ENCODE results near the gene SNTN.

The SNTN gene

DNA sequence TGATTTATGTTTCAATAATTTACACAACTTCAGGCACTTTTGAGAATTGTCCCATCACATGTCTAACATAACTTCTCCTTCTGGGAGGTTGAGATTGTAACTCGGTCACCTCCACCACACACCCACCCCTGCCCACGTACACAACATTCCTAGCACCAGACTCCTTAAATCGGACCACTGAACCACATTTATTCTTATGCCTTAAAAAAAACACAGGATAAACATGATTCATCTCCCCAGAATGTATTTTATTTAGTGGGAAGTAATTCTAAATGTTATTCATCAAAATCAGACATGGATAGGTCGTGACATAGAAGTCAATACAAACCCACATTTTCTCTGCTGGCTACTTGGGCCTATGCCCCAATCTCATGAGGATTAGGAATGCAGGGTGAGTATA lies 3.0 kb downstream of the SNTN start:
- H3K27ac Mint-ChIP-seq, result no peak overlapping the region
- no peaks in the 10 kb centered on the region for H3K9me3 Mint-ChIP-seq
- no peak overlapping the region for H3K4me3 Mint-ChIP-seq
- H3K4me1 Mint-ChIP-seq, result no peaks in the 10 kb centered on the region
- no peaks in the 10 kb centered on the region for H3K27me3 Mint-ChIP-seq
- H3K36me3 Mint-ChIP-seq, result no peaks in the 10 kb centered on the region

GRCh38 chr3:63656786-63657185 lies 4.3 kb downstream of the SNTN start:
- Mint-ChIP-seq H3K4me3 (no peak overlapping the region), H3K27me3 (no peaks in the 10 kb centered on the region), H3K9me3 (no peaks in the 10 kb centered on the region), H3K27ac (no peak overlapping the region), H3K36me3 (no peaks in the 10 kb centered on the region), H3K4me1 (no peaks in the 10 kb centered on the region)

- no peak overlapping the region for H3K27ac Mint-ChIP-seq
- no peaks in the 10 kb centered on the region for H3K27me3 Mint-ChIP-seq
- H3K9me3 Mint-ChIP-seq, result no peaks in the 10 kb centered on the region
- no peaks in the 10 kb centered on the region for H3K4me1 Mint-ChIP-seq
- no peaks in the 10 kb centered on the region for H3K36me3 Mint-ChIP-seq
- H3K4me3 Mint-ChIP-seq, result no peak overlapping the region
These were observed 8.8 kb downstream of the SNTN start for GRCh38 chr3:63661242-63661641.

- H3K4me3 Mint-ChIP-seq, result no peak overlapping the region
- no peak overlapping the region for H3K27ac Mint-ChIP-seq
- H3K36me3 Mint-ChIP-seq, result no peaks in the 10 kb centered on the region
- H3K27me3 Mint-ChIP-seq, result no peaks in the 10 kb centered on the region
- no peaks in the 10 kb centered on the region for H3K4me1 Mint-ChIP-seq
- no peaks in the 10 kb centered on the region for H3K9me3 Mint-ChIP-seq
These were observed 9.5 kb downstream of the SNTN start for GRCh38 chr3:63662011-63662410.

DNA sequence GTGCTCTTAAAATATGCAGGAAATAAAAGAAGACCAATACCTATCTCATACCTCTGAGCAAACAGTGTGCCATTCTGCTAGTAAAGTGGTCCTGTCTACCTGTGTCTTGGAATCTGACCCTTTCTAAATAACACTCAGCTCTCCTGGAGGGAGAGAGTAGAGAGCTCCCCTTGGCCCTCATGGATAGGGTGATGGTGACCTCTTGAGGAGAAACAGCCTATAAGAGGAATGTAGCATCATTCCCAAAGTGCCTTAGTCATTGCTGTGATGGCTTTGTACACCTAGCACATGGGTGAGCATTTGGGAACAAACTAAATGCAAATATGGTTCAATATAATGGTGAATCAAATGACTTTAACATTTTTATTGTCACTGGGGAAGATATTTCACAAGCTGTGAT lies 10.0 kb downstream of the SNTN start:
- Mint-ChIP-seq H3K36me3 (no peaks in the 10 kb centered on the region), H3K27me3 (no peaks in the 10 kb centered on the region), H3K9me3 (no peaks in the 10 kb centered on the region), H3K4me1 (no peaks in the 10 kb centered on the region), H3K27ac (no peak overlapping the region), H3K4me3 (no peak overlapping the region)

GRCh38 chr3:63670544-63670943 lies 18.1 kb downstream of the SNTN start:
- Mint-ChIP-seq H3K36me3 (no peaks in the 10 kb centered on the region), H3K27me3 (peaks cover 3% of the 10 kb centered on the region), H3K4me1 (no peaks in the 10 kb centered on the region), H3K9me3 (no peaks in the 10 kb centered on the region), H3K27ac (no peak overlapping the region), H3K4me3 (no peak overlapping the region)

DNA sequence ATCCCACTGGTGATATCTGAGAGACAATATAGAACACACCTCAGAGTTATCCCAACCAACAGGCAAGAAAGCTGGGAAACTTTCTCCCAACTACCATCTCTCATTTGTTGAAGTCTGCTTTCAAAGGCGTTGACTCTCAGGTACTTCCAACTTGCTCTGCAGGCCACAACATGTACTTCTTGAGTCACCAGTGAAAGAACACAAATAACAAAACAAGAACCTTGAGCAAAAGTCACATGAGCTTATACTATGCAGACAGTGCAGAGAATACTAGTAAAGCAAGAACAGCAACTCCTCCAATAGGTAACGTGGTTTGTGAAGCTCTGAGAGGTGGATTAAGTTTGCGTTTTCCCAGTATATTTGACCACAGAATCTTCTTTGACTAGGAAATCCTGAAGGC lies 20.6 kb downstream of the SNTN start:
- Mint-ChIP-seq H3K9me3 (no peaks in the 10 kb centered on the region), H3K27me3 (peaks cover 3% of the 10 kb centered on the region), H3K36me3 (no peaks in the 10 kb centered on the region), H3K4me3 (no peak overlapping the region), H3K4me1 (no peaks in the 10 kb centered on the region), H3K27ac (no peak overlapping the region)

GRCh38 chr3:63674586-63674985 lies 22.1 kb downstream of the SNTN start:
- peaks cover 3% of the 10 kb centered on the region for H3K27me3 Mint-ChIP-seq
- no peaks in the 10 kb centered on the region for H3K9me3 Mint-ChIP-seq
- H3K4me3 Mint-ChIP-seq, result no peak overlapping the region
- H3K4me1 Mint-ChIP-seq, result no peaks in the 10 kb centered on the region
- no peak overlapping the region for H3K27ac Mint-ChIP-seq
- H3K36me3 Mint-ChIP-seq, result no peaks in the 10 kb centered on the region

DNA sequence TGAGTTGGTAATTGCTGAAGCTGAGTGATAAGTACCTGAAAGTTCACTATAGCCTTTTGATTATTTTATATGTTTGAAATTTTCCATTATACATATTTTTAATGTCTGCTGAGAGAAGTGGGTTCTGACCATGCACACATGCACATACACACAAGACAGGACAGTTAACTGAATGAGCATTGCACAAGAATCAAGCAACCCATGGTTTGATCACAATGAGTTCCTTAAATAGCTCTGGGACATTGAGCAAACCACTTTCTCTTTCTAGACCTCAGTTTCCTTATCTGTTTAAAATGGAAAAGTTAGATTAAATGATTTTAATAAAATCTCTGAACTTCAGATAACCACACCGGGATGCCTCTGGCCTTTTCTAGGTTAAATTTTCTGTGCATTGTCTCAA lies 26.7 kb downstream of the SNTN start:
- H3K4me1 Mint-ChIP-seq, result no peaks in the 10 kb centered on the region
- H3K9me3 Mint-ChIP-seq, result no peaks in the 10 kb centered on the region
- H3K27me3 Mint-ChIP-seq, result peaks cover 2% of the 10 kb centered on the region
- no peak overlapping the region for H3K27ac Mint-ChIP-seq
- no peak overlapping the region for H3K4me3 Mint-ChIP-seq
- no peaks in the 10 kb centered on the region for H3K36me3 Mint-ChIP-seq

DNA sequence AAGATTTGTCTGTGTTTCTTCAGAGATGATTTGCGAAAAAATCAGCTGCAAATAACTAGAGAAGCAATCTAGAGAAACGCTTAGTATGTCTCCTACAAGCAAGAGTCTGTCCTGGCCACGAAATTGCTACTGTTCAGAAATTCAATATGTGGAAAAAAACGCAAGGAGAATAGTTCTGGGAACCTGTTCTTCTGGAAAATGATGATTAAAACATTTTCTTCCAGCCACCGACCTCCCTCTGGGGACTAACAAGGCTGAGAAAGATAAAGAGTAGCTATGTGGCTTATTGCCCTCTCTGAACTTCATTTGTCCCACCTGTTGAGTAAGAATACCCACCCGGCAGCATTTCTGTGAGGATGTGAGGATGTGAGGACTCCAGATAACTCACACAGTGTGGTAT lies 31.6 kb downstream of the SNTN start:
- H3K36me3 Mint-ChIP-seq, result no peaks in the 10 kb centered on the region
- peaks cover 9% of the 10 kb centered on the region for H3K27me3 Mint-ChIP-seq
- no peaks in the 10 kb centered on the region for H3K4me1 Mint-ChIP-seq
- no peak overlapping the region for H3K27ac Mint-ChIP-seq
- H3K4me3 Mint-ChIP-seq, result no peak overlapping the region
- no peaks in the 10 kb centered on the region for H3K9me3 Mint-ChIP-seq

DNA sequence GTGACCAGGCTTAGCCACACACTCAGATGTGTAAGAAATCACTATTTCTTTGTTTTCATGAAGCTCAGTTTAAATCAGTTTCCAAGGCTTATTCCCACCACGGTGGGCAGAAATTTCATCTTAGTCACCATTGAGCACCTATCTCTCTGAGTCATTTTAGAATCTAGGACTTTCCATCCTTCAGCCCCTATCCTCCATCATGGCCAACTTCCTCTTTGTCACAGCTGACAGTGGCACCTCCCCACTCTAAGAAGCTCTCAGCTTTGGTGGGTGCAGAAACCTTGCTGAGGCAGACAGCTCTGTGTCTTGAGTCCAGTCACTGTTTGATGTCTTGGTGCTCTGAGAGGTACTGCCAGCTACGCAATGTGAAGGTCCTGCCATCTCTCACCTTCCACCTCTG lies 32.9 kb downstream of the SNTN start:
- Mint-ChIP-seq H3K36me3 (no peaks in the 10 kb centered on the region), H3K27ac (no peak overlapping the region), H3K4me1 (no peaks in the 10 kb centered on the region), H3K27me3 (peaks cover 7% of the 10 kb centered on the region), H3K9me3 (no peaks in the 10 kb centered on the region), H3K4me3 (no peak overlapping the region)

- H3K9me3 Mint-ChIP-seq, result peaks cover 8% of the 10 kb centered on the region
- H3K27ac Mint-ChIP-seq, result no peak overlapping the region
- peaks cover 10% of the 10 kb centered on the region for H3K27me3 Mint-ChIP-seq
- H3K4me3 Mint-ChIP-seq, result no peak overlapping the region
- H3K36me3 Mint-ChIP-seq, result no peaks in the 10 kb centered on the region
- no peaks in the 10 kb centered on the region for H3K4me1 Mint-ChIP-seq
These were observed 35.1 kb downstream of the SNTN start for GRCh38 chr3:63687278-63688225.

DNA sequence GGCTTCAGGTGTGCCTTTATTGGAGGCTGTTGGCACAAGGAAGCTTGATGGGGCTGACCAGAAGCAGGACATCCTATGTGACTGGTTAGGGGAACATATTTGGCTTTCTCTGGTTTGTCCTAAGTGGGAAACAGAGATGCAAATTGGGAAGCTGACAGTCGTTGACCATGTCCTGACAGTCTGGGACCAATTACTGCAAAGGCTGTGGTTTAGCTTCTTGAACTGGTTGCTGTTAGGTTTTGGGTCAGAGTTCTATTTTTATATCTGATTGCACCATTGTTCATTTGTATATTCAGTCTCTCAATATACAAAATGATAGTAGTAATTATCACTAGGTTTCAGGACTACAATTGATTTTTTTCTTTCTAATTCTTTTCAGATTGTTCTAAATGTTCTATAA lies 36.8 kb downstream of the SNTN start:
- Mint-ChIP-seq H3K4me1 (no peaks in the 10 kb centered on the region), H3K27me3 (peaks cover 10% of the 10 kb centered on the region)

DNA sequence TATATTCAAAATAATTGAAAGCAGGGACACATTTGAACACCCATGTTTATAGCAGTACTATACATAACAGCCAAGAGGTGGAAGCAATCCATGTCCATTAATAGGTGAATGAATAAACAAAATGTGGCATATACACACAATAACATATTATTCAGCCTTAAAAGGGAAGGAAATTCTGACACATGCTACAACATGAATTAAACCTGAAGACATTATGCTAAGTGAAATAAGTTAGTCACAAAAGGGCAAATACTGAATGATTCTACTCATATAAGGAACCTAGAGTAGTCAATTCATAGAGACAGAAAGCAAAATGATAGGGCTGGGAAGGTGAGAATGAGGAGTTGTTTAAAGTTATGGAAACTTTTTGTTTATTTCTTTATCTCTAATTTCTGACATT lies 40.9 kb downstream of the SNTN start:
- no peak overlapping the region for H3K27ac Mint-ChIP-seq
- H3K4me1 Mint-ChIP-seq, result no peaks in the 10 kb centered on the region
- H3K27me3 Mint-ChIP-seq, result peaks cover 4% of the 10 kb centered on the region
- H3K36me3 Mint-ChIP-seq, result peaks cover 2% of the 10 kb centered on the region
- no peak overlapping the region for H3K4me3 Mint-ChIP-seq
- peaks cover 19% of the 10 kb centered on the region for H3K9me3 Mint-ChIP-seq

More for the DNA sequence above, 36.8 kb downstream of the SNTN start:
- H3K36me3 Mint-ChIP-seq, result peaks cover 2% of the 10 kb centered on the region
- no peak overlapping the region for H3K27ac Mint-ChIP-seq
- H3K9me3 Mint-ChIP-seq, result peaks cover 19% of the 10 kb centered on the region
- H3K4me3 Mint-ChIP-seq, result no peak overlapping the region

DNA sequence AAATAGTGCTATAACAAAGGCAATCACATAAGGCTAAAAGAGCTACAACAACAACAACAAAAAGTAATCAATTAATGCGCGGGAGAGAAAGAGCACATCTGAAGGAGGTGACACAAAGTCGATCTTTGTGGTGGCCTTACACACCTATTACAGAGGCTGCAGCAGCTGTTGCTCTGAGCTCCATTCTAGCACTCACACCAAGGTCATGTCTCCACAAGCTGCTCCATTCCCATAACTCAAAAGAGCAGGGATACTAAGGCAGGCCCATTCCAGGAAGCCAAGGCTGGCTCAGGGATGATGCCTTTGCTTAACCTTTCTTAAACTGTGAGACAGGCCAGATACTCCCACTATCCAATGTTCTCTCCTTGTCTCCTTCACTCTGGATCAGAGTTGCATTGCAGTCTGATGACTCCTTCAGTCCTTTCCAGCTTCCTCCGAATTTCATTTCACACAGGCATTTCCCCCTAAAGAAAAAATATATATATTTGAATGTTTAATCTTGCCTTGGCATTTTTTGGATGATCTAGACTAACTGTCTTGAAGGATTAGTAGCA lies 52.7 kb downstream of the SNTN start:
- H3K4me1 Mint-ChIP-seq, result no peaks in the 10 kb centered on the region
- no peak overlapping the region for H3K27ac Mint-ChIP-seq
- H3K4me3 Mint-ChIP-seq, result no peak overlapping the region
- H3K27me3 Mint-ChIP-seq, result peaks cover 3% of the 10 kb centered on the region
- no peaks in the 10 kb centered on the region for H3K36me3 Mint-ChIP-seq
- H3K9me3 Mint-ChIP-seq, result peaks cover 5% of the 10 kb centered on the region

GRCh38 chr3:63706321-63707085 lies 54.0 kb downstream of the SNTN start:
- peaks cover 3% of the 10 kb centered on the region for H3K27me3 Mint-ChIP-seq
- peaks cover 6% of the 10 kb centered on the region for H3K9me3 Mint-ChIP-seq
- H3K4me1 Mint-ChIP-seq, result no peaks in the 10 kb centered on the region
- H3K36me3 Mint-ChIP-seq, result no peaks in the 10 kb centered on the region
- peak overlapping the region; percentile 36 for H3K27ac Mint-ChIP-seq
- H3K4me3 Mint-ChIP-seq, result no peak overlapping the region
